ENCODE results near the gene PTOV1.
"Not testable (repeated sequence)": the region's sequence is repeated elsewhere in the genome, so short reads cannot be mapped to it uniquely, and the experiment has no call there.

The PTOV1 gene

GRCh38 chr19:49818649-49819370, 32.1 kb upstream of the PTOV1 start:
- no peak for DNase-seq

- not testable (repeated sequence) for DNase-seq
These were observed 31.4 kb upstream of the PTOV1 start for GRCh38 chr19:49819452-49820115.

- DNase-seq: no peak
These were observed 30.8 kb upstream of the PTOV1 start for GRCh38 chr19:49820125-49820524.

GRCh38 chr19:49823472-49823871, 27.5 kb upstream of the PTOV1 start:
- no peak for DNase-seq

- no peak for DNase-seq
These were observed 26.3 kb upstream of the PTOV1 start for GRCh38 chr19:49824662-49825061.

- no peak for DNase-seq
These were observed 23.9 kb upstream of the PTOV1 start for GRCh38 chr19:49827034-49827433.

GRCh38 chr19:49829200-49829599, 21.8 kb upstream of the PTOV1 start:
- DNase-seq: no peak

GRCh38 chr19:49829721-49830120, 21.2 kb upstream of the PTOV1 start:
- DNase-seq: no peak

- no peak for DNase-seq
These were observed 20.2 kb upstream of the PTOV1 start for GRCh38 chr19:49830766-49831165.

GRCh38 chr19:49831592-49831991, 19.4 kb upstream of the PTOV1 start:
- no peak for DNase-seq

GRCh38 chr19:49832556-49832955, 18.4 kb upstream of the PTOV1 start:
- no peak for DNase-seq

- DNase-seq: no peak
These were observed 17.4 kb upstream of the PTOV1 start for GRCh38 chr19:49833599-49833998.

- DNase-seq: no peak
These were observed 15.4 kb upstream of the PTOV1 start for GRCh38 chr19:49835562-49835961.

- DNase-seq: no peak
These were observed 14.6 kb upstream of the PTOV1 start for GRCh38 chr19:49836176-49837008.

GRCh38 chr19:49837009-49837310, 14.0 kb upstream of the PTOV1 start:
- DNase-seq: no peak

GRCh38 chr19:49837425-49837824, 13.5 kb upstream of the PTOV1 start:
- DNase-seq: no peak

GRCh38 chr19:49838885-49839588, 11.9 kb upstream of the PTOV1 start:
- DNase-seq: no peak

GRCh38 chr19:49839713-49840112, 11.2 kb upstream of the PTOV1 start:
- no peak for DNase-seq

- no peak for DNase-seq
These were observed 10.6 kb upstream of the PTOV1 start for GRCh38 chr19:49840321-49840720.

- no peak for DNase-seq
These were observed 10.2 kb upstream of the PTOV1 start for GRCh38 chr19:49840736-49841249.

- DNase-seq: no peak
These were observed 7.7 kb upstream of the PTOV1 start for GRCh38 chr19:49843265-49843664.

GRCh38 chr19:49844138-49845095, 6.5 kb upstream of the PTOV1 start:
- no peak for DNase-seq
